IMR-90 (cell line): ENCODE measurements around the gene SGMS1. TPM values are rescaled to one million over a fixed set of nuclear protein-coding genes. Genes with fewer than 3 reads are reported as not detected.
"Not testable (repeated sequence)": the region's sequence is repeated elsewhere in the genome, so short reads cannot be mapped to it uniquely, and the experiment has no call there.

Experiments
- ATAC-seq: fragments of 200-7000 bp; cut with Tn5 transposase; 2 replicates; pipeline ENCODE4 v1.9.1; 2020; ENCODE audit warnings: low read depth, mild to moderate bottlenecking, moderate library complexity
- BruUV-seq: library from RNA; stranded (reverse); fragments of 400-500 nt; replicated peaks from 2 replicates; lab custom pipeline; 2021; lab: Mats Ljungman, UMichigan
- CTCF ChIA-PET: fragments of 300-600 bp; formaldehyde crosslinking; extraction: SDS; loops from one replicate; lab custom pipeline; 2021; ENCODE audit warnings: antibody characterized with exemption; lab: Yijun Ruan, JAX
- POLR2A ChIA-PET: fragments of 300-600 bp; sonication (Branson Sonifier 250); formaldehyde crosslinking; loops from one replicate; lab custom pipeline; 2022; ENCODE audit warnings: antibody characterized with exemption; ENCODE audit not compliant: unreplicated experiment; lab: Charles Lee
- DNase-seq: peaks from one replicate; pipeline ENCODE4 v3.0.0; 2013
- H2AFZ ChIP-seq: replicated peaks from 2 replicates; pipeline ENCODE3; 2013; ENCODE audit warnings: low read length, mild to moderate bottlenecking; ENCODE audit not compliant: poor library complexity
- H2AK5ac ChIP-seq: 2 replicates; pipeline ENCODE4 v1.6.1; 2013; ENCODE audit warnings: low read depth, low read length, inconsistent platforms
- H2AK9ac ChIP-seq: replicated peaks from 2 replicates; pipeline ENCODE3; 2013; ENCODE audit warnings: mild to moderate bottlenecking, low read depth, low read length, moderate library complexity; ENCODE audit not compliant: poor library complexity
- H2BK120ac ChIP-seq: 2 replicates; pipeline ENCODE4 v1.6.1; 2013; ENCODE audit warnings: low read depth, low read length, inconsistent platforms
- H2BK15ac ChIP-seq: 3 replicates; pipeline ENCODE4 v1.6.1; 2013; ENCODE audit warnings: low read depth, low read length, inconsistent platforms
- H2BK20ac ChIP-seq: 2 replicates; pipeline ENCODE4 v1.6.1; 2013; ENCODE audit warnings: low read depth, mild to moderate bottlenecking, inconsistent platforms, low read length, moderate library complexity
- H2BK5ac ChIP-seq: 2 replicates; pipeline ENCODE4 v1.6.1; 2013; ENCODE audit warnings: mild to moderate bottlenecking, low read depth, low read length, inconsistent platforms; ENCODE audit not compliant: poor library complexity, severe bottlenecking
- H3K14ac ChIP-seq: replicated peaks from 2 replicates; pipeline ENCODE4 v1.6.1; 2013; ENCODE audit warnings: low read depth, low read length, inconsistent platforms
- H3K18ac ChIP-seq: 2 replicates; pipeline ENCODE4 v1.6.1; 2013; ENCODE audit warnings: low read depth, low read length, control low read depth
- H3K23ac ChIP-seq: 2 replicates; pipeline ENCODE4 v1.6.1; 2013; ENCODE audit warnings: low read depth, low read length, inconsistent platforms
- H3K27ac ChIP-seq: 2 replicates; pipeline ENCODE4 v1.5.1; 2013; ENCODE audit warnings: mild to moderate bottlenecking, control low read depth, low read length; ENCODE audit not compliant: insufficient read depth
- H3K27me3 ChIP-seq: 2 replicates; pipeline ENCODE4 v1.6.1; 2013; ENCODE audit warnings: low read length; ENCODE audit not compliant: control insufficient read depth, insufficient read depth
- H3K36me3 ChIP-seq: 2 replicates; pipeline ENCODE4 v1.6.1; 2013; ENCODE audit warnings: low read length, mixed read lengths; ENCODE audit not compliant: control insufficient read depth, insufficient read depth
- H3K4ac ChIP-seq: 2 replicates; pipeline ENCODE4 v1.6.1; 2013; ENCODE audit warnings: low read depth, low read length, inconsistent platforms
- H3K4me1 ChIP-seq: 2 replicates; pipeline ENCODE4 v1.6.1; 2013; ENCODE audit warnings: low read length, mixed read lengths; ENCODE audit not compliant: control insufficient read depth, insufficient read depth
- H3K4me2 ChIP-seq: 2 replicates; pipeline ENCODE4 v1.6.1; 2013; ENCODE audit warnings: low read depth, mild to moderate bottlenecking, control low read depth, low read length, moderate library complexity
- H3K4me3 ChIP-seq: 2 replicates; pipeline ENCODE4 v1.5.1; 2013; ENCODE audit warnings: low read depth, mild to moderate bottlenecking, control low read depth, low read length, moderate library complexity; ENCODE audit not compliant: insufficient read depth
- H3K56ac ChIP-seq: 2 replicates; pipeline ENCODE4 v1.6.1; 2013; ENCODE audit warnings: low read length, inconsistent platforms; ENCODE audit not compliant: insufficient read depth; ENCODE audit errors: extremely low read depth
- H3K79me1 ChIP-seq, 2 experiments: 2 replicates each; pipeline ENCODE4 v1.6.1; 2013; ENCODE audit warnings: low read length in 2 of 2, inconsistent platforms in 1 of 2, low read depth in 1 of 2
- H3K9ac ChIP-seq: 2 replicates; pipeline ENCODE4 v1.6.1; 2013; ENCODE audit warnings: low read depth, low read length, control low read depth
- H3K9me1 ChIP-seq: 2 replicates; pipeline ENCODE4 v1.6.1; 2013; ENCODE audit warnings: low read length, inconsistent platforms; ENCODE audit not compliant: insufficient read depth
- H3K9me3 ChIP-seq: 2 replicates; pipeline ENCODE4 v1.6.1; 2013; ENCODE audit warnings: low read length; ENCODE audit not compliant: control insufficient read depth, insufficient read depth
- H4K20me1 ChIP-seq: 2 replicates; pipeline ENCODE4 v1.6.1; 2013; ENCODE audit warnings: low read length, inconsistent platforms; ENCODE audit not compliant: insufficient read depth
- H4K5ac ChIP-seq: 2 replicates; pipeline ENCODE4 v1.6.1; 2013; ENCODE audit warnings: mild to moderate bottlenecking, low read depth, low read length, control low read depth
- H4K8ac ChIP-seq, 2 experiments: 2 replicates each; pipeline ENCODE4 v1.6.1; 2013; ENCODE audit warnings: low read depth in 2 of 2, low read length in 2 of 2, control low read depth in 1 of 2, inconsistent platforms in 1 of 2
- H4K91ac ChIP-seq: 2 replicates; pipeline ENCODE4 v1.6.1; 2013; ENCODE audit warnings: low read depth, low read length, inconsistent platforms; ENCODE audit not compliant: insufficient read depth
- WGBS, 2 experiments: methylation state at CpG; one replicate each; pipeline versions ENCODE4 v1.1.5 to v1.1.7; 2013; ENCODE audit warnings: missing lambda C conversion rate in 2 of 2; ENCODE audit not compliant: insufficient read length in 1 of 2; ENCODE audit errors: extremely low coverage in 2 of 2; 5-methylcytosine and 5-hydroxymethylcytosine counted together
- dilution Hi-C: fragments of 300-500 bp; cut with HindIII; formaldehyde crosslinking; loops from one replicate; pipeline ENCODE4 v1.14.3; 2018; ENCODE audit warnings: low sequenced_read_pairs; ENCODE audit not compliant: unreplicated experiment
- in situ Hi-C: fragments of 300-500 bp; cut with MboI; formaldehyde crosslinking; loops from 3 replicates; pipeline ENCODE4 v1.14.3; 2019; ENCODE audit warnings: low sequenced_read_pairs, inconsistent platforms, mixed read lengths
- intact Hi-C: fragments of 100-400 bp; cut with micrococcal nuclease; formaldehyde crosslinking; loops from 2 replicates; pipeline ENCODE4 v1.10.0; 2022
- polyA plus RNA-seq, 3 experiments: library from polyadenylated mRNA; depleted of rRNA; stranded (reverse); fragments of >200 nt; gene quantifications; 2 replicates each; pipeline ENCODE4 v1.2.3, GENCODE V29; 2012; ENCODE audit warnings: low replicate concordance in 1 of 3
- total RNA-seq: library from RNA; depleted of rRNA; stranded (reverse); fragments of >200 nt; gene quantifications from 2 replicates; pipeline ENCODE4 v1.2.3, GENCODE V29; 2012

The SGMS1 gene
- total and polyA plus RNA-seq, 2 of the 4 experiments (the other 2 are of a cell fraction) = 9.8 to 30.8 TPM

DNA sequence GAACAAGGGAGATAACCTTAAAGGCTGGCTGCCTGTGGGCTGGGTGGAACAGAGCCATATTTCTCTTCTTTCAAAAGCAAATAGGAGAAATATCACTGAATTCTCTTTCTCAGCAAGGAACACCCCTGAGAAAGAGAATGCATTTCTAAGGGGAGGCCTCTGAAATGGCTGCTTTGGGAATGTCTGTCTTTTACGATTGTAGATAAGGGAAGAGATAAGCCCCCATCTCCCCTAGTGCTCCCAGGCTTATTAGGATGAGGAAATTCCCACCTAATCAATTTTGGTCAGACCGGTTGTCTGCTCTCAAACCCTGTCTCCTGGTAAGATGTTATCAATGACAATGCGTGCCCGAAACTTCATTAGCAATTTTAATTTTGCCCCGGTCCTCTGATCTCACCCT, 178.0 kb downstream of the SGMS1 start:
- H4K91ac ChIP-seq, intact Hi-C loops, H3K9me3 ChIP-seq, H3K4ac ChIP-seq, H3K14ac ChIP-seq, H2AK5ac ChIP-seq, H3K23ac ChIP-seq, H2BK15ac ChIP-seq, H4K5ac ChIP-seq, H2AFZ ChIP-seq, POLR2A ChIA-PET, H4K20me1 ChIP-seq, CTCF ChIA-PET, H3K9ac ChIP-seq, DNase-seq, H4K8ac ChIP-seq, in situ Hi-C loops, H3K36me3 ChIP-seq, BruUV-seq, H2BK120ac ChIP-seq, H2AK9ac ChIP-seq, H3K27ac ChIP-seq, H3K79me1 ChIP-seq, H3K27me3 ChIP-seq, H3K4me2 ChIP-seq, dilution Hi-C loops, H2BK20ac ChIP-seq, ATAC-seq, H3K4me1 ChIP-seq, H3K9me1 ChIP-seq, H3K18ac ChIP-seq, H2BK5ac ChIP-seq, H3K4me3 ChIP-seq, H3K56ac ChIP-seq: not testable (repeated sequence)
- 92% methylated on average over 2 of the region's 5 CpGs; no CpG with 5 or more reads in 1 of the 2 experiments for WGBS, 2 experiments
